Fibroblast of the aortic adventitia (primary cell): ENCODE results near the gene PROX1. TPM values are rescaled to one million over a fixed set of nuclear protein-coding genes. Genes with fewer than 3 reads are reported as not detected.

Experiments
- DNase-seq: peaks from one replicate; pipeline ENCODE4 v3.0.0-alpha.2; 2010; ENCODE audit warnings: low read depth
- H3K4me3 ChIP-seq: 2 replicates; pipeline ENCODE4 v1.5.1; 2011; ENCODE audit warnings: low read depth, mild to moderate bottlenecking, control low read depth, low read length, moderate library complexity
- total RNA-seq: library from RNA; depleted of rRNA; stranded (reverse); fragments of >200 nt; gene quantifications from 2 replicates; pipeline ENCODE4 v1.2.3, GENCODE V29; 2012; ENCODE audit warnings: low replicate concordance
- TF ChIP-seq, protein P1 (sequence below): IDR thresholded peaks from 2 replicates; pipeline ENCODE4 v1.5.1; 2011; ENCODE audit warnings: mild to moderate bottlenecking, low read length, control low read depth, inconsistent platforms; ENCODE audit not compliant: insufficient read depth

The PROX1 gene
- total RNA-seq, 1 donor, result 0.36 TPM

DNA sequence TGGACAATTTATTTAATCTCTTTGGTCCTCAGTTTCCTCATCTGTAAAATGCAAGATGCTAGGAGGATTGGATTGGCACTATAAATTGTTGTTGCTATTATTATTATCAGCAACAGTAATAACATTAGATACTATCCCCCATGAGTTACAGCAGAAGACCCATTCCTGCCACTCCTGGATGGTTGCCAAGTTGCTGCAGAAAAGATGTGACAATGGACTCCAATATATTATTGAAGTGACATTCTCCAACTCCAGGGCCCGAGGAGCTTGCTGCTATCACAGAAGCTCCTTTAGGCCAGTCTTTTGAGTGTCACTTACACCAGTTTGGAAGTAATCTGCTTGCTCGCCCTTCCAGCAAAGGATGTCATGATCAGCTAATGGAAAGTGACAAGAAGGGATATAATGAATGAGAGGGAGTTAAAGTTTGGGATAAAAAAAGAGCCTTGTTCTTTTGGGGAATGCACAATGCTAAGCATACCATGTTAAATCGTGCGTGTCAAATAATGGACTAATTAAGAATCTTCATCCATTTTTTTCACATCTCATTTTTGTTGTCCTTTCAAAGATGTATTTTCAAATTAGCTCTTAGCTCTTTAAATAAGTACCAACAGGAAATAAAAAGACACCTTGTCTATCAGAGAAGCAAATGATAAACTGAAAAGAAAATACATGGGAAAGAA, 19.5 kb upstream of the PROX1 start:
- DNase-seq, result no peak
- H3K4me3 ChIP-seq, result no peak overlapping the region
- TF ChIP-seq, protein P1, sequence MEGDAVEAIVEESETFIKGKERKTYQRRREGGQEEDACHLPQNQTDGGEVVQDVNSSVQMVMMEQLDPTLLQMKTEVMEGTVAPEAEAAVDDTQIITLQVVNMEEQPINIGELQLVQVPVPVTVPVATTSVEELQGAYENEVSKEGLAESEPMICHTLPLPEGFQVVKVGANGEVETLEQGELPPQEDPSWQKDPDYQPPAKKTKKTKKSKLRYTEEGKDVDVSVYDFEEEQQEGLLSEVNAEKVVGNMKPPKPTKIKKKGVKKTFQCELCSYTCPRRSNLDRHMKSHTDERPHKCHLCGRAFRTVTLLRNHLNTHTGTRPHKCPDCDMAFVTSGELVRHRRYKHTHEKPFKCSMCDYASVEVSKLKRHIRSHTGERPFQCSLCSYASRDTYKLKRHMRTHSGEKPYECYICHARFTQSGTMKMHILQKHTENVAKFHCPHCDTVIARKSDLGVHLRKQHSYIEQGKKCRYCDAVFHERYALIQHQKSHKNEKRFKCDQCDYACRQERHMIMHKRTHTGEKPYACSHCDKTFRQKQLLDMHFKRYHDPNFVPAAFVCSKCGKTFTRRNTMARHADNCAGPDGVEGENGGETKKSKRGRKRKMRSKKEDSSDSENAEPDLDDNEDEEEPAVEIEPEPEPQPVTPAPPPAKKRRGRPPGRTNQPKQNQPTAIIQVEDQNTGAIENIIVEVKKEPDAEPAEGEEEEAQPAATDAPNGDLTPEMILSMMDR, result no peak

- TF ChIP-seq, protein P1, result no peak
- no peak overlapping the region for H3K4me3 ChIP-seq
- no peak for DNase-seq
These were observed 17.7 kb upstream of the PROX1 start for GRCh38 chr1:213969958-213970555.

DNA sequence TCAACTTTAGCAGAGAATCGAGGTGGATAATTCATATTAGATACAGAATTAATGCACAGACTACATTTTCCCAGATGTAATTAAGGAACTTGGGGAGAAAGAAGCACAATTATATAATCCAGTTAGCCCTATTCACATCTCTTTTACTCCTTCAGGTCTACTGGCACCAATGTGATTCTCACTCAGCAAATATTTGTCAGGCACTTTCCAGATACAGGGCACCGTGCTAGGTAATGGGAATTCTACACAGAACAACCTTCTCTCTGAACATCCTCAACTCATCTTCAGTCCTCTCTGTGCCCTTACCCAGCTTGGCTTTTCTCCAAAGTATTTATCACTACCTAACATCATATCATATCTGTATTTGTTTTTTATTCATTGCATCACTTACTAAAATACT, 15.6 kb upstream of the PROX1 start:
- TF ChIP-seq, protein P1, result no peak
- DNase-seq, result no peak
- no peak overlapping the region for H3K4me3 ChIP-seq

GRCh38 chr1:213973129-213973528, 14.6 kb upstream of the PROX1 start:
- TF ChIP-seq, protein P1, result no peak
- H3K4me3 ChIP-seq, result no peak overlapping the region
- DNase-seq, result no peak

GRCh38 chr1:213976665-213977485, 10.9 kb upstream of the PROX1 start:
- H3K4me3 ChIP-seq, result no peak overlapping the region
- TF ChIP-seq, protein P1, result no peak
- no peak for DNase-seq

GRCh38 chr1:213977486-213977842, 10.3 kb upstream of the PROX1 start:
- DNase-seq, result no peak
- no peak overlapping the region for H3K4me3 ChIP-seq
- TF ChIP-seq, protein P1, result no peak
